OCI-LY3 (cell line): ENCODE data around the gene OARD1.
A peak's percentile ranks its signal among the peaks of the same experiment; 100 is the strongest.

Experiments
- H2AFZ ChIP-seq: fragments of 200-600, 300-600 bp; shearing (Covaris generic); 2 replicates; pipeline ENCODE4 v1.6.0; 2014; ENCODE audit warnings: antibody characterized with exemption, low read depth, low read length
- H3K27ac ChIP-seq: fragments of 200-600, 300-600 bp; sonication (generic); 2 replicates; pipeline ENCODE4 v1.5.1; 2014; ENCODE audit warnings: mild to moderate bottlenecking, low read length, moderate library complexity, mixed read lengths
- H3K27me3 ChIP-seq: fragments of 200-600, 300-600 bp; sonication (generic); 2 replicates; pipeline ENCODE4 v1.6.1; 2014; ENCODE audit warnings: low read depth, low read length, mixed read lengths
- H3K36me3 ChIP-seq: fragments of 200-600, 300-600 bp; sonication (generic); replicated peaks from 2 replicates; pipeline ENCODE3; 2014; ENCODE audit warnings: low read depth, low read length, mixed read lengths
- H3K4me1 ChIP-seq: fragments of 300-600, 200-600 bp; sonication (generic); 2 replicates; pipeline ENCODE4 v1.6.1; 2014; ENCODE audit warnings: low read length, mixed read lengths
- H3K4me2 ChIP-seq: fragments of 200-600, 300-600 bp; sonication (generic); 2 replicates; pipeline ENCODE4 v1.6.1; 2014; ENCODE audit warnings: low read length, mixed read lengths
- H3K4me3 ChIP-seq: fragments of 300-600, 200-600 bp; sonication (generic); 2 replicates; pipeline ENCODE4 v1.5.1; 2014; ENCODE audit warnings: antibody characterized with exemption, mild to moderate bottlenecking, low read length, moderate library complexity
- H3K79me2 ChIP-seq: fragments of 300-600, 200-600 bp; shearing (Covaris generic); 2 replicates; pipeline ENCODE4 v1.6.1; 2014; ENCODE audit warnings: mild to moderate bottlenecking, low read length, mixed read lengths
- H3K9ac ChIP-seq: fragments of 300-600, 200-600 bp; shearing (Covaris generic); 2 replicates; pipeline ENCODE4 v1.6.0; 2014; ENCODE audit warnings: mild to moderate bottlenecking, low read length, moderate library complexity
- H3K9me3 ChIP-seq: fragments of 200-600, 300-600 bp; shearing (Covaris generic); 2 replicates; pipeline ENCODE4 v1.6.1; 2014; ENCODE audit warnings: low read length, mixed read lengths; ENCODE audit not compliant: insufficient read depth
- H4K20me1 ChIP-seq: fragments of 200-600, 300-600 bp; sonication (generic); 2 replicates; pipeline ENCODE4 v1.6.1; 2016; ENCODE audit warnings: low read length, mixed read lengths; ENCODE audit not compliant: insufficient read depth
- CTCF ChIP-seq: fragments of 200-600, 300-600 bp; sonication (generic); IDR thresholded peaks from 2 replicates; pipeline ENCODE4 v1.5.1; 2014; ENCODE audit warnings: antibody characterized with exemption, low read length, low read depth
- EZH2phosphoT487 ChIP-seq: fragments of 200-600 bp; shearing (Covaris generic); IDR thresholded peaks from 2 replicates; pipeline ENCODE4 v1.6.1; 2018; ENCODE audit warnings: antibody characterized with exemption, mixed run types, low read depth

OARD1 gene

GRCh38 chr6:41027799-41028560 is 44.2 kb downstream of the OARD1 start:
- H3K36me3 ChIP-seq: no peaks in the 10 kb centered on the region
- no peaks in the 10 kb centered on the region for H3K27me3 ChIP-seq
- no peaks in the 10 kb centered on the region for H3K9me3 ChIP-seq
- peak overlapping the region; percentile 87 for H3K4me2 ChIP-seq
- TF ChIP-seq CTCF (peak; percentile 98), EZH2phosphoT487 (no peak)
- H2AFZ ChIP-seq: peak overlapping the region; percentile 92
- H3K79me2 ChIP-seq: no peaks in the 10 kb centered on the region
- H4K20me1 ChIP-seq: no peaks in the 10 kb centered on the region
- peak overlapping the region; percentile 81 for H3K4me3 ChIP-seq
- H3K9ac ChIP-seq: peak overlapping the region; percentile 89
- H3K4me1 ChIP-seq: peaks cover 14% of the 10 kb centered on the region
- peak overlapping the region; percentile 31 for H3K27ac ChIP-seq

GRCh38 chr6:41027241-41027640 is 44.9 kb downstream of the OARD1 start:
- H3K27ac ChIP-seq: no peak overlapping the region

GRCh38 chr6:41025966-41026530 is 46.1 kb downstream of the OARD1 start:
- Histone ChIP-seq H3K36me3 (no peaks in the 10 kb centered on the region), H2AFZ (no peak overlapping the region), H3K27me3 (no peaks in the 10 kb centered on the region), H3K79me2 (no peaks in the 10 kb centered on the region), H3K9me3 (no peaks in the 10 kb centered on the region), H3K9ac (no peak overlapping the region), H3K27ac (no peak overlapping the region), H3K4me3 (no peak overlapping the region), H3K4me1 (peaks cover 14% of the 10 kb centered on the region), H4K20me1 (no peaks in the 10 kb centered on the region), H3K4me2 (no peak overlapping the region)
- no peak for TF ChIP-seq CTCF
- no peak for TF ChIP-seq EZH2phosphoT487

More at GRCh38 chr6:41027241-41027640, 44.9 kb downstream of the OARD1 start:
- H3K27me3 ChIP-seq: no peaks in the 10 kb centered on the region
- peak overlapping the region; percentile 87 for H3K4me2 ChIP-seq
- no peaks in the 10 kb centered on the region for H3K36me3 ChIP-seq
- H2AFZ ChIP-seq: peak overlapping the region; percentile 92
- H3K4me3 ChIP-seq: peak overlapping the region; percentile 81
- H3K79me2 ChIP-seq: no peaks in the 10 kb centered on the region
- peaks cover 14% of the 10 kb centered on the region for H3K4me1 ChIP-seq
- no peaks in the 10 kb centered on the region for H4K20me1 ChIP-seq
- H3K9ac ChIP-seq: peak overlapping the region; percentile 89
- no peaks in the 10 kb centered on the region for H3K9me3 ChIP-seq
- TF ChIP-seq CTCF: no peak
- TF ChIP-seq EZH2phosphoT487: no peak

GRCh38 chr6:41023114-41023513 is 49.0 kb downstream of the OARD1 start:
- Histone ChIP-seq H3K27ac (no peak overlapping the region), H3K4me2 (no peak overlapping the region), H3K27me3 (no peaks in the 10 kb centered on the region), H3K4me3 (no peak overlapping the region), H3K9me3 (no peaks in the 10 kb centered on the region), H2AFZ (no peak overlapping the region), H3K36me3 (no peaks in the 10 kb centered on the region), H4K20me1 (no peaks in the 10 kb centered on the region), H3K9ac (no peak overlapping the region), H3K79me2 (no peaks in the 10 kb centered on the region), H3K4me1 (peaks cover 6% of the 10 kb centered on the region)
- TF ChIP-seq EZH2phosphoT487 (no peak), CTCF (no peak)
